AG20443 (cell line): ENCODE measurements around the gene DOCK2.
"Not testable (repeated sequence)": the region's sequence is repeated elsewhere in the genome, so short reads cannot be mapped to it uniquely, and the experiment has no call there.

Experiments used
- DNase-seq: peaks from one replicate; pipeline ENCODE4 v3.0.0; 2012; ENCODE audit warnings: low spot score, mixed read lengths

DOCK2 gene

GRCh38 chr5:169789417-169789940 lies 152.4 kb downstream of the DOCK2 start:
- no peak for DNase-seq

GRCh38 chr5:169791251-169791650 lies 154.2 kb downstream of the DOCK2 start:
- no peak for DNase-seq

GRCh38 chr5:169795338-169795737 lies 158.3 kb downstream of the DOCK2 start:
- DNase-seq = no peak

- no peak for DNase-seq
Observed at GRCh38 chr5:169796731-169797130, 159.7 kb downstream of the DOCK2 start.

- no peak for DNase-seq
Observed at GRCh38 chr5:169797577-169797976, 160.5 kb downstream of the DOCK2 start.

GRCh38 chr5:169798438-169798837 lies 161.4 kb downstream of the DOCK2 start:
- no peak for DNase-seq

GRCh38 chr5:169798906-169799660 lies 162.0 kb downstream of the DOCK2 start:
- DNase-seq = no peak

GRCh38 chr5:169801324-169801777 lies 164.3 kb downstream of the DOCK2 start:
- DNase-seq = peak; percentile 45

GRCh38 chr5:169801781-169802180 lies 164.7 kb downstream of the DOCK2 start:
- DNase-seq = no peak

GRCh38 chr5:169803077-169803981 lies 166.3 kb downstream of the DOCK2 start:
- peak; percentile 87 for DNase-seq

- DNase-seq = no peak
Observed at GRCh38 chr5:169804861-169805260, 167.8 kb downstream of the DOCK2 start.

- DNase-seq = peak; percentile 21
Observed at GRCh38 chr5:169805527-169805934, 168.5 kb downstream of the DOCK2 start.

GRCh38 chr5:169805937-169806700 lies 169.0 kb downstream of the DOCK2 start:
- DNase-seq = no peak

GRCh38 chr5:169808118-169808581 lies 171.1 kb downstream of the DOCK2 start:
- no peak for DNase-seq

- DNase-seq = not testable (repeated sequence)
Observed at GRCh38 chr5:169808880-169809279, 171.8 kb downstream of the DOCK2 start.

GRCh38 chr5:169809281-169809680 lies 172.2 kb downstream of the DOCK2 start:
- DNase-seq = no peak

GRCh38 chr5:169810524-169810923 lies 173.4 kb downstream of the DOCK2 start:
- DNase-seq = no peak

- no peak for DNase-seq
Observed at GRCh38 chr5:169811023-169811422, 173.9 kb downstream of the DOCK2 start.

GRCh38 chr5:169811680-169812079 lies 174.6 kb downstream of the DOCK2 start:
- no peak for DNase-seq

- DNase-seq = no peak
Observed at GRCh38 chr5:169812786-169813185, 175.7 kb downstream of the DOCK2 start.

- DNase-seq = no peak
Observed at GRCh38 chr5:169814045-169814444, 177.0 kb downstream of the DOCK2 start.

- DNase-seq = no peak
Observed at GRCh38 chr5:169814522-169814921, 177.4 kb downstream of the DOCK2 start.
